ENCODE results near the gene SNX27.
"Not testable (repeated sequence)": the region's sequence is repeated elsewhere in the genome, so short reads cannot be mapped to it uniquely, and the experiment has no call there.

SNX27 gene

DNA sequence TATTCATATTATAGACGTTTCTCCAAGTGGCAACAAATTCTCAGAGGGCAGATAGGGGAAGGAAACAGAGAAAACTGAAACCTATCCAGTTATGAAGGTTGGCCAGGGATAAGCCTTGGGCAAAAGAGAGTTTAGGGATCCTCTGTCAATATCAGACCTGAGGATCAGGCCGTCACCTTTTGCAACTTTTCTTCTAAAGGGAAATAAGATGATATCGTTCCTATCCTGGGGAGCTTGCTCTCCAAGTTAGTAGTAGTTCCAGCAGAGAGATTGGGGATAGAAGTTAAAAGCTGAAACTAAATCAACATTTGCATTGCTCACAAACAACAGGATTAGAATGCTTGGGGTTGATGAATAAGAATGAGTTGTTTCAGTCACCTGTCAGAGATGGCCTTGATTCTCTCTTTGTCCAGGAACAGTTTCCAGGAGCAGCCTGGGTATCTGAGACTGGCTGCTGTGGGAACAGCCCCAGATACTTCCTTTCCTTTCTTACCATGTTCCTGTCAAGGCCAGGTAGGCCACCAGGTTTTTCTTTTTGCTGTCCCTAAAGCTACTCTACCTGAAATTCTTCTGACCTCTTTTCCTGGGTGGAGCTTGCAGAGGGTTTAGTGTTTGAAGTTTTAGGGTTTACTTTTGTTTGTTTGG, 112.0 kb downstream of the SNX27 start:
- DNase-seq, result no peak

DNA sequence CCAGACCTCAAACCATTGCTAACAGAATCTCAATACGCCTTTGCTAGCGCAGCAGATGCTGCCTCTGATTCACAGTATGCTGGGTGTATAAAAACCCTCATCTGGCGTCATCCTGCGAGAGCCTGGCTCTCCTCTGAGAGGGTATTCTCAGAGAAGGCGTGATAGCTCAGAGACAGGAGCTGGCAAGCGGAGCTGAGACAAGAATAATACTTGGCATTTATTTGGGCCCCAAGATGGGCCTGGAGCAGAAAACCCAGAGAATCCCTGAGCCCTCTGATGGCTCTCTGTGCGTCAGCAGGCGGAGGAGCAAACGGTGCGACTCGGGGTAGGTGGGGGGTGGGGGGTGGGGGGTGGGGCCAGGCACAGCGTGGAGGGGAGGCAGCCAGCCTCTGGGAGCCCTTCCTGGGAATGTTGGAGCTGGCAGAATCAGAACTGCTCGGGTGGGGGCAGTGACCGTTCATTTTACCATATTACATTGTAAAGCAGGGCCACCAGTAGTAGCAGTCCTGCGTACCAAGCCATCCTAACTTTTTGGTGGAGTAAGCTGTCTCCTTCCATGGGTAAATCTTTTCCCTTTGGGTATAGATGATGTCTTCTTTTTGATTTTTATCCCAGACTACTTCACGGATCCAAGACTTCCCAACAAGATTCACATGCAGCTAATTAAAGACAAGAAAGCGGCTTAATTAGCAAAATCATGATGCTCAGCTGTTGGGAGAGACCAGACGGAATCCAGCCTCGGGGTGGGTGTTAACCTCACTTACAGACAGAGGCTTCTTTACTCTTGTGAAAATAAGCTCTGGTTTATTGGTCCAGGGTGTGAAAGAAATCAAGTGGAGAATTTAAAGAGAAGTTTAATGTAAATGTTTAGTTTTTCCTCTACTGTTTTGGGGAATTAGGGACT, 116.6 kb downstream of the SNX27 start:
- DNase-seq, result no peak

DNA sequence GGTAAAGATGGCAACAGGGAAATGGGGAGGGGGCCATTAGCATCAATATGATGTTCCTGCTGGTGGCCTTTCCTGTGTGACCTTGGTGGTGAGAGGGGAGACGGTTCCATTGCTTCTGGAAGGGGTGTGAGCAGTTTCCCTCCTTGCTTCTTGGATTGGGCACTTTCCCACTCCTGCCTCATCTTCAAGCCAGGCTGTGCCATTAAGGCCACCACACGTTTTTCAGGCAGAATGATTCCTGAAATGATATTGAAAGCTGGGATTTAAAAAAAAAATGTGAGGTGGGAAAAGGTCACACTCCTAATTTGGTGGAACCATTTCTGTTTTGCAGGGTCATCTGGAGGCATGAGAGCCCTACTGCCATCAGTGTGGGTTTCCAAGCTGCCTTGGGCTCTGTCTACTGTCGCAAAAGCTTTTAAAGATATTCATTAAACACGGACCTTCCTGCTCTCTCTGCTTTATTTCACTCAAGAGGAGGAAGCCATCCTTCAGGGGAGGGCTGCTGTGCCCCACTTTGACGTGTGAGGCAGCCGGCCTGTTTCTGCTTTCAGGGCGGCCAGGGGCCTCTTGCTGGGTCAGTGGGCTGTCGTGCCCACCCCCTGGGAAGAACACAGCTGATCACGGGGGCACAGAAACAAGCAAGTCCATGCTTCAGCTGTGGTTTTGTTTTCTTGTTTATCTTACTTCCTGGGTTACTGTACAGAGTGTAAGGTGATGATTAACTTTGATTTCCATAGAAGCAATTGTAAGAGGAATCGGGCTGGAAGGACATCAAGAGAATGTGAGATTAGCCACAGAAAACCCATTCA, 117.5 kb downstream of the SNX27 start:
- DNase-seq, result no peak

DNA sequence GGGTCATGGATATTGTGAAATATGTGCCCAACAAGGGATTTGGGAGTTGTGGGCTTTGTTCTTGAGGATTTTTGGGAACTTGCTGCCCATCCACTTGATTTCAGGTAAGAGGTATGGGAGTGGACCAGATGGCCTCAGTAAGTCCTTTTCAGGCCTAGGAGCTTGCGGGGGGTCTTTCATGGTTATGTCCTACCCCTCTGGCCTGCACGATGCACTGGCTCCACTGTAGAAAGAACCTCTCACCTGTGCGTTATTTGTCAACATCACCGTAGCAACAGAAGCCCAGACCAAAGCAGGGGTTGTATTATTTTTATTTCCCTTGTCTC, 118.1 kb downstream of the SNX27 start:
- no peak for DNase-seq

DNA sequence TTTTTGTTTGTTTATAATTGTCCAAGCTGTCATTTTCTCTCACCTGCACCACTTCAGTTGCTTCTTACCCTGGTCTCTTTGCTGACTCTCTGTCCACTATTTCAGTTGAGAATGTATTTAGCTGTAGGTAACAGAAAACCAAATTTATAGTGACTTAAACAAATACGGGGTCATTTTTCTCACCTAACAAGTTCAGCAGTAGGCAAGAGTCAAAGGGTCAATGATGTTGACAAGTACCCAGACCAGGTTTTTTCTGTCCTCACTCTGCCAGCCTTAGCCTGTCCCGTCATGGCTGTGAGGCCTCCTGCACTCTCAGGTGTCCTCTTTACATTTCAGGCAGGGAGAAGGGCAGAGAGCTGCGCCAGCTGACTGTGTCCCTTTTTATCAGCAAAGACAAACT, 121.3 kb downstream of the SNX27 start:
- no peak for DNase-seq

DNA sequence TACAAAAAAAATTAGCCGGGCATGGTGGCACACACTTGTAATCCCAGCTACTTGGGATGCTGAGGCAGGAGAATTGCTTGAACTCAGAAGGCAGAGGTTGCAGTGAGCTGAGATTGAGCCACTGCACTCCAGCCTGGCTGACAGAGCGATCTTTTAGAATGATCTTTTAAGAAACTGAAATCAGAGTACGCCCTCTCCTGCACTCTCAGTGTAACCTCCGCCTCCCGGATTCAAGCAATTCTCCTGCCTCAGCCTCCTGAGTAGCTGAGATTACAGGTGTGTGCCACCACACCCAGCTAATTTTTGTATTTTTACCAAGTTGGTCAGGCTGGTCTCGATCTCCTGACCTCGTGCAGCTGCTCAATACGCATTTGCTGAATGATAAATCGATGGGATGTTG, 122.1 kb downstream of the SNX27 start:
- DNase-seq, result not testable (repeated sequence)

DNA sequence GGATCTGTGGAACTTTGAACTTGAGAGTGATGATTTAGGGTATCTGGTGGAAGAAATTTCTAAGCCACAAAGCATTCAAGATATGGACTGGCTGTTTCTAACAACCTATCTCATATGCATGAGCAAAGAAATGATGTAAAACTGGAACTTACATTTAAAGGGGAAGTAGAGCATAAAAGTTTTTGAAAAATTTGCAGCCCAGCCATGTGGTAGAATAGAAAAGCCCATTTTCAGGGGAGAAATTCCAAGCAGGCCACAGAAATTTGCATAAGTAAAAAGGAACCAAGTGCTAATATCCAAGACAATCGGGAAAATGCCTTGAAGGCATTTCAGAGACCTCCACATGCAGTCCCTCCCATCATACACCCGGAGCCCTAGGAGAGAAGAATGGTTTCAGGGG, 125.2 kb downstream of the SNX27 start:
- no peak for DNase-seq

DNA sequence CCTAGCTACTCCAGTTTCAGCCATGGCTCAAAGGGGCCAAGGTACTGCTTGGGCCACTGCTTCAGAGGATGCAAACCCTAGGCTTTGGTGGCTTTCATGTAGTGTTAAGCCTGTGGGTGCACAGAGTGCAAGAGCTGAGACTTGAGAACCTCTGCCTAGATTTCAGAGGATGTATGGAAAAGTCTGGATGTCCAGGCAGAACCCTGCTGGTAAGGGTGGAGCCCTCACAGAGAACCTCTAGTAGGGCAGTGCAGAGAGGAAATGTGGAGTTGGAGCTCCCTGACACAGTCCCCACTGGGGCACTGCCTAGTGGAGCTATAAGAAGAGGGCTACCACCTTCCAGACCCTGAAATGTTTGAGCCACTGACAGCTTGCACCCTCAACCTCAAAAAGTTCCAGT, 125.6 kb downstream of the SNX27 start:
- no peak for DNase-seq

DNA sequence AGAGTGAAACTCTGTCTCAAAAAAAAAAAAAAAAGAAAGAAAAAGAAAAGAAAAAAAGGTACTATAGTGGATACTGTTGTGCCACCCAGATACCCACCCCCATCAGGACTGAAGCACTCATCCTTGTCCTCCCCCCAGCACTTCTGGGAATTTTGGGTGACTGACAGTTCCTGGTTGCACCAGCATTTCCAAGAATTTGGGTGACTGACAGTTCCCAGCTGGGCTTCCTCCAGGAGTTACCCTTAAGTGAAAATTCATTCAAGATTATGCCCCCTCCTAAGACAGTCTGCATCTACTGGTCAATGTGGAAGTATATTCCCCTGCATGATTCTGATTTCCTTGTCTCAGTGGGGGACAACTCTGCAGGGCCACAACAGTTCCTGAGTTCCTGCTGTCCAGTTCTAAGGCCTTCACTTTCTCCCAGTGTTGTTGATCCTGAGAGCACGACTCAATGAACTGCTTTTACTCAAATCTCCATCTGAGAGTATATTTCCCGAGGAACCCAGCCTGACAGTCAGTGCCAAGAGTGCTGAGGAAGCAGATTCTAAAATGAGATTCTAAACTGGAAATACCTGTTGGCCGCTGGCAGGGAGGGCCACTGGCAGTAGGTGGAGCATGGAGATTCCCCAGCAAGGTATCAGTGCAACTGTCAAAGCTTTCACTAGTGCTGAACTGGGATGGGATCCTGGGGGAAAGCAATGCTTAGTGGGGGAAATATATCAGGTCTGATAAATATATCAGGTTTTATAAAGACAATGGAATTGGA, 127.9 kb downstream of the SNX27 start:
- no peak for DNase-seq

DNA sequence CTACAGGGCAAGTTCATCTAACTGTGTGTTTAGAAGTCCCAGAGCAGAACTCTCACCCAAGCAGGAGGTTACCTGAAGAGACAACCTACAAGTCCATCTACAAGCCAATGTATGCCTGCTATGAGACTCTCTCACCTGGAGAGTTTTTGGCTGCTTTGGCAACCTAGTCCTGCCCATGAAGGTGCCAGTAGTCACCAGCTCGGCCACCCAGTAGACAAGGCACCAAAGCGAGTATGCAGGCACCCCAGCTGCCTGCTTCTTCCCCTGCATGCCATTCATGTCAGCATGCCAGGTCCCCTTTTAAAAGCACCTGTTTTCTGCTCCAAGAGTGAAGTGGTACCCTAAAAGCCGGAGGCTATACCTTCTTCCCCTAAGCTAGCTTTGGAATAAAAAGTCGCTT, 129.7 kb downstream of the SNX27 start:
- DNase-seq, result no peak
